GM12875 (cell line): ENCODE measurements around the gene LHFPL6.

Source experiments
- H3K4me3 ChIP-seq: one replicate; pipeline ENCODE4 v1.5.1; 2011; ENCODE audit warnings: low read depth, low read length, control low read depth
- TF ChIP-seq, protein P1 (sequence below): IDR thresholded peaks from 2 replicates; pipeline ENCODE4 v1.5.1; 2011; ENCODE audit warnings: low read depth, mild to moderate bottlenecking, control low read depth, inconsistent platforms, low read length, moderate library complexity, borderline replicate concordance; ENCODE audit not compliant: insufficient read depth

The LHFPL6 gene

DNA sequence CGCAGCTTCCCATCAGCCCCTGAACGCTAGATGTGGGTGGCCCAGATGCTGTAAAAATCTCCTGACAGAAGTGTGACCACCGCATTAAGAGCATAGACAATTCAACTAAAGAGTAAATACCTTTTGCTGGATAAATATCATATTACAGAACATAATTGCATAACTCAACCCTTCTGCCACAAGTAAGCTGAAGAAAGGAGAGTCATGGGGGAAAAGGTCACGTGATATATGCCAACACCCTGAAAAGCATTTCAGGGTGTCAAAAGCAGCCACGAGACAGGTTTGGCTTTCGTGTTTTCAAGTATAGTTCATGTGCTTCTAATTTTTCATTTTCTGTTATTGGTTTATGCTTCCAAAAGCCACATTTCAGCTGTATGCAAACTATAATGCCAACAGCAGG, 71.3 kb downstream of the LHFPL6 start:
- TF ChIP-seq, protein P1, sequence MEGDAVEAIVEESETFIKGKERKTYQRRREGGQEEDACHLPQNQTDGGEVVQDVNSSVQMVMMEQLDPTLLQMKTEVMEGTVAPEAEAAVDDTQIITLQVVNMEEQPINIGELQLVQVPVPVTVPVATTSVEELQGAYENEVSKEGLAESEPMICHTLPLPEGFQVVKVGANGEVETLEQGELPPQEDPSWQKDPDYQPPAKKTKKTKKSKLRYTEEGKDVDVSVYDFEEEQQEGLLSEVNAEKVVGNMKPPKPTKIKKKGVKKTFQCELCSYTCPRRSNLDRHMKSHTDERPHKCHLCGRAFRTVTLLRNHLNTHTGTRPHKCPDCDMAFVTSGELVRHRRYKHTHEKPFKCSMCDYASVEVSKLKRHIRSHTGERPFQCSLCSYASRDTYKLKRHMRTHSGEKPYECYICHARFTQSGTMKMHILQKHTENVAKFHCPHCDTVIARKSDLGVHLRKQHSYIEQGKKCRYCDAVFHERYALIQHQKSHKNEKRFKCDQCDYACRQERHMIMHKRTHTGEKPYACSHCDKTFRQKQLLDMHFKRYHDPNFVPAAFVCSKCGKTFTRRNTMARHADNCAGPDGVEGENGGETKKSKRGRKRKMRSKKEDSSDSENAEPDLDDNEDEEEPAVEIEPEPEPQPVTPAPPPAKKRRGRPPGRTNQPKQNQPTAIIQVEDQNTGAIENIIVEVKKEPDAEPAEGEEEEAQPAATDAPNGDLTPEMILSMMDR: no peak
- no peak overlapping the region for H3K4me3 ChIP-seq

- TF ChIP-seq, protein P1: no peak
- H3K4me3 ChIP-seq: no peak overlapping the region
These were observed 72.1 kb downstream of the LHFPL6 start for GRCh38 chr13:39530916-39531315.

GRCh38 chr13:39528661-39528980, 74.4 kb downstream of the LHFPL6 start:
- TF ChIP-seq, protein P1: no peak
- H3K4me3 ChIP-seq: no peak overlapping the region

GRCh38 chr13:39527961-39528660, 74.9 kb downstream of the LHFPL6 start:
- TF ChIP-seq, protein P1: no peak
- no peak overlapping the region for H3K4me3 ChIP-seq

- H3K4me3 ChIP-seq: no peak overlapping the region
- TF ChIP-seq, protein P1: no peak
These were observed 75.7 kb downstream of the LHFPL6 start for GRCh38 chr13:39527301-39527700.

GRCh38 chr13:39526499-39526898, 76.5 kb downstream of the LHFPL6 start:
- no peak overlapping the region for H3K4me3 ChIP-seq
- TF ChIP-seq, protein P1: no peak

DNA sequence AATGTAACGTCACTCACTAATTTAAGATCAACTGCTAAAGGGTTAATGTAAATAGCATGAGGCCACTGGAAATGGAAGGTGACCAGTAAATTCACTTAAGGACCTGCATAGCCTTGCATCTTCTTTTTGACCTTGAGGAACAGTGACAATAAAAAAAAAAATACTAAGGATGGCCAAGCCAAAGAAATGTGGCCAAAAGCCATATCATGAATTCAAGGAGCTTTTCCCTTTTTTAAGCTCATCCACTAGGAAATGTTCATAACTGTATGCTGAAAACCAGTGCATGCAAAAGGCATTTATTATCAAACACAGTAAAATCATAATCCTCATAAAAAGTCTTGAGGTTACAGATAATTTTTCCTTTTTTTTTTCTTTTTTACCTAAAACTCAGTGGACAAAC, 77.5 kb downstream of the LHFPL6 start:
- TF ChIP-seq, protein P1: no peak
- no peak overlapping the region for H3K4me3 ChIP-seq
